Esophagus muscularis mucosa (tissue), 3 donors: Measurements from ENCODE around the gene TRPM3.

ENCODE experiments used
- POLR2AphosphoS5 ChIP-seq, 2 donors: sonication (generic); formaldehyde crosslinking; IDR thresholded peaks; one replicate each; pipeline ENCODE4 v1.6.1; 2017; ENCODE audit warnings: antibody characterized with exemption in 2 of 2
- TF ChIP-seq, protein P1 (sequence below), 3 experiments: fragments of 200-600 bp in 2 of 3; fragments of 450-650 bp in 1 of 3; sonication (generic) in 2 of 3; IDR thresholded peaks; one replicate each; pipeline ENCODE4 v1.5.1; 2017 to 2019; ENCODE audit warnings: antibody characterized with exemption in 3 of 3, mild to moderate bottlenecking in 2 of 3, moderate library complexity in 1 of 3

DNA sequence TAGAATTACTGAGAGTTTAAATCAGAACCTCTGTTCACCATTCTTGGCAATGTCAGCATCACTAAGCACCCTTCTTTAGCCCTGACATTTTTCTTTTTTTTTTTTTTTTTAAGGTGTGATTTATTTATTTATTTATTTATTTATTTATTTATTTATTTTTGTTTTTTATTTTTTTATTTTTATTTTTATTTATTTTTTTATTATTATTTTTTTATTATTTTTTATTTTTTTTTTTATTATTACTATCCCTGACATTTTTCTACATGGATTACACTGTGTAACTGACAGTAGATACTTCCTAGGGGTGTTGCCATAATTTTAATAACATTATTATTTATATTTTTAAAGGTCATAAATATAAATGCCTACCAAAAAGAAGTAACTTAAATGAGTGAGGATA, 47.0 kb upstream of the TRPM3 start:
- TF ChIP-seq, protein P1, sequence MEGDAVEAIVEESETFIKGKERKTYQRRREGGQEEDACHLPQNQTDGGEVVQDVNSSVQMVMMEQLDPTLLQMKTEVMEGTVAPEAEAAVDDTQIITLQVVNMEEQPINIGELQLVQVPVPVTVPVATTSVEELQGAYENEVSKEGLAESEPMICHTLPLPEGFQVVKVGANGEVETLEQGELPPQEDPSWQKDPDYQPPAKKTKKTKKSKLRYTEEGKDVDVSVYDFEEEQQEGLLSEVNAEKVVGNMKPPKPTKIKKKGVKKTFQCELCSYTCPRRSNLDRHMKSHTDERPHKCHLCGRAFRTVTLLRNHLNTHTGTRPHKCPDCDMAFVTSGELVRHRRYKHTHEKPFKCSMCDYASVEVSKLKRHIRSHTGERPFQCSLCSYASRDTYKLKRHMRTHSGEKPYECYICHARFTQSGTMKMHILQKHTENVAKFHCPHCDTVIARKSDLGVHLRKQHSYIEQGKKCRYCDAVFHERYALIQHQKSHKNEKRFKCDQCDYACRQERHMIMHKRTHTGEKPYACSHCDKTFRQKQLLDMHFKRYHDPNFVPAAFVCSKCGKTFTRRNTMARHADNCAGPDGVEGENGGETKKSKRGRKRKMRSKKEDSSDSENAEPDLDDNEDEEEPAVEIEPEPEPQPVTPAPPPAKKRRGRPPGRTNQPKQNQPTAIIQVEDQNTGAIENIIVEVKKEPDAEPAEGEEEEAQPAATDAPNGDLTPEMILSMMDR (IDR thresholded peaks at IDR 0.05) = no peak
- no peak for TF ChIP-seq POLR2AphosphoS5 (IDR thresholded peaks at IDR 0.05)
